Activated CD4-positive, alpha-beta T cell treated with anti-CD3 and anti-CD28 coated beads, Interleukin-2, amount 50 U/mL, for 48 hours (primary cell): ENCODE results near the gene TRABD2A.
"Not testable (repeated sequence)": the region's sequence is repeated elsewhere in the genome, so short reads cannot be mapped to it uniquely, and the experiment has no call there.

Experiments used
- DNase-seq, 2 experiments: peaks; one replicate each; pipeline ENCODE4 v3.0.0-alpha.2; 2020

TRABD2A gene

GRCh38 chr2:84776011-84776410 is 104.9 kb downstream of the TRABD2A start:
- DNase-seq: no peak

- DNase-seq: not testable (repeated sequence)
Measured at GRCh38 chr2:84773562-84773961, 107.3 kb downstream of the TRABD2A start.
